NCI-H1417 treated with DMSO at 0.1 percent for 48 hours (cell line): Measurements from ENCODE around the gene ADAM12.

ENCODE experiments used
- DNase-seq: peaks from one replicate; lab custom pipeline; 2025; lab: John Stamatoyannopoulos, UW

ADAM12 gene

DNA sequence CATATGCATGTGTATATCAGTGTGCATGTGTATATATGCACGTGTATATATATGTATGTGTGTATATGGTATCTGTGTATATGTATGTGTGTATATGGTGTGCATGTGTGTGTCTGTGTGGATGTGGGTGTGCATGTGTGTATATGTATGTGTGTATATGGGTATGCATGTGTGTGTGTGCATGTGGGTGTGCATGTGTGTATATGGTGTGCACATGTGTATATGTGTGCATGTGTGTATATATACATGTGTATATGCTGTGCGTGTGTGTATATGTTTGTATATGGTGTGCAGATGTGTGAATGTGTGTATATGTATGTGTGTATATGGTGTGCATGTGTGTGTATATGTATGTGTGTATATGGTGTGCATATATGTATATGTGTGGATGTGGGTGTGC, 245.2 kb downstream of the ADAM12 start:
- no peak for DNase-seq

DNA sequence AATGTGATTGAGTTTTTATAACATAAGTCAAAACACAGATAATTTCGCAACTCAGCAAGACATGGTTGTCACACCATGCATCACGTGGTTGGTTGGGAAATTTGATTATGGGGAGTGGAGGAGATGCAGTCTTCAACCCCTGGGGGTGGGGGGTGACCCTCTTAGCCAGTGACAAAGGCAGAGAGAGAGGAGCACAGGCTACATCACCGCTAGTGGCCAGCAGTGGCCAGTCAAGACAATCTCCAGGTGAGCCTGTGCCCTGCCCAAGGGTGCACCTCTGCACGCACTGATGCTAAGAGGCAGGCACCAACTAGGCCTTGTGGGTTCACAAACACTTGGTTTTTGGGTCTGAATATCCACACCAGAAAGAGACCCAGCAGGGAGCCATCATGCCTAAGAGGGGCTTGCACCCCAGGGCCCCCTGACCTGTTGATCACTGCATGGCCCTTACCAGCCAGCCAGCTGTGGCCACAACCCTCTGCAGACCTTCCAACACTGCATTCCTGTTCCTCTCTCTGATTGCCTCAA, 247.5 kb downstream of the ADAM12 start:
- no peak for DNase-seq

DNA sequence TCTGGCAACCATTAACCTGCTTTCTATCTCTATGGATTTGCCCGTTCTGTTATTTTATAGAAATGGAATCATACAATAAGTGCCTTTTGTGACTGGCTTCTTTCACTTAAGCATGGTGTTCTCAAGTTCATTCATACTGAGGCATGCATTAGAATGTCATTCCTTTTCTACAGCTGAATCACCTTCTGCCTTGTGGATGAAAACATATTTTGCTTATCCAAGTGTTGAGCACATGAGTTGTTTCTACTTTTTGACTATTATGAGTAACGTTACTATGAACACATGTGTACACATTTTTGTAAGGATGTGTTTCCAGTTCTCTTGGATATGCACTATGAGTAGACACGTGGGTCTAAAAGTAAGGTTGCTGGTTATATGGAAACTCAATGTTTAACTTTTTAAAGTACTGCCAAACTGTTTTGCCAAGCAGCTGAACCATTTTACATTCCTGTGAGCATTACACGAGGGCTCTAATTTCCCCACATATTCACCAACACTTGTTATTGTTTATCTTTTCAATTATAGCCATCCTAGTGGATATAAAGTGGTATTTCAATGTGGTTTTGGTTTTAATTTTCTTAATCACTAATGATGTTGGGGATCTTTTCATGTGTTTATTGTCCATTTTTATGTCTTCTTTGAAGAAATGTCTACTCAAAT, 250.6 kb downstream of the ADAM12 start:
- no peak for DNase-seq

DNA sequence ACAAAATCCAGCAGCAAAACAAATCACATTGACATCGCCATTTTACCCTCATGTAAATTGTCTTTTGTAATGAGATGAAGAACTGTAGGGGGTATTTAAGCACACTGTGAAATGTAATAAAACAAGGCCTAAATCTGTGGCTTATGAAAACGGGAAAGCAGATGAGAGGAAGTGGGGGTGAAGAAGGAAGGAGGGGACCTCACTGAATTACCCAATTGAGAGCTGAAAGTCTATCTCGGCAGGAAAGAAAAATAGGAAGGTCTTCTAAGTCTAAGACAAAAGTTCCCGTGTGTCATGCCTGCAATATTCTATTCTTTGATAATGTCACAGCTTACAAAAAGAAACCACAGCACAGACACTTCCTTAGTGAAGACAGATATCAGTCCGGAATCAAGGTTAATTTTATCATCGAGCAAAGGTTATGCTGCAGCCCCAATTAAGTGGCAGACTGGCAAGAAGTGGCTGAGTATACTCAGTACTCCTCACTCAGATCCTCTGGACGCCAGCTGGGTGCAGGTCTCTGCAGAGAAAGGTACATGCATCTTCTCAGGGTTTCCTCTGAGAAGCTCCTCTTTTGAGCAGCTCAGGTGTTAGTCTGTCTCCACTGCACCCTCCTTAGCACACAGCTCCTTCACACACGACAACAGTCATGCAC, 252.2 kb downstream of the ADAM12 start:
- no peak for DNase-seq

DNA sequence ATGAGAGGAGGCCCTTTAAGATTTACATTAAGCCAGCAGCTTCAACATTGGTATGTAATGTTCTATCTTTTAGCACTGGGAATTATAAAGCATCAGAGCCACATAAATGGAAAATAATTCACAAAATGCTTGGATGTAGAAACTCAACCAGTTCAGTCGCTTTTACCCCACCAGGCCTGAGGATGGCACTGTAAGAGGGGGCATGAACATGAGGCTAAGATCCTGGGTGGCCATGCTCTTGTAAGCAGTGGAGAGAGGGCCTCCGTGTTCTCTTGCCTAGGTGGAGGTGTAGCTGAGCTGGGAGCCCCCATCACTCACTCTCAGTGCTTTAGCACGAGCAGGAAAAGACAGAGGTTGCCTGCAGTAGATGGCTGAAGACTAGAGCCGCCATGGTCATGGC, 253.1 kb downstream of the ADAM12 start:
- no peak for DNase-seq

DNA sequence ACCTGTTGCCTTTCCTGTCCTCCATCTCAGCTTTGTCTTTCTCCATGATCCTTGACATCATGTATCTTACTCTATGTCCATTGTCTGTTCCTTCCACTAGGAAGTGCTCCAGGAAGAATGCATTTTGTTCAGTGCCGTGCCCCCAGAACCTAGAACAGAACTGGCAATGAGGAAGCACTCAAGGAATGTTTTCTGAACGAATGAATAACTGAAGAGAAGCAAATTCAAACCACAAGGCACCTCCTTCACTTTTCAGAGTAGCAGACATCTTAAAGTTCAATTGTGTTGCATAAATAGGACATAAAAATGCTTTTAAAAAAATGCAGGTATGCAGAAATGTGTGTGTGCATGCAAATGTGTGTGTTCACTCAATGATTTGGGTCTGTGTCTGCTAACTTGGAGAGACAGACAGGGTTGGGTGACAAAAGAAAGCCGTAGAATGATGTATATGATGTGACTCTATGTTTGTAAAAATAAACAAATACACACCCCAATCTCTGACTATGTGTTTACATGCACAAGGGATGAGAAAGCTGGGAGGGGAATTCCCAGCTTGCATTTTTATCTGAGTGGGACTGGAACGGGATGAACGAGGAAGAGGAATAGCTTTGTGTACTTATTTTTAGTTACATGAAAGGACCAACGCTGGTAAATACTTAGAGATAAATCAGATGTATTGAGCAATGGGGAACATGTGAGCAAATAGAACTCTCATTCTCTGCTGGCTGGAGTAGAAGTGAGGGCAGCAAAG, 254.2 kb downstream of the ADAM12 start:
- no peak for DNase-seq

DNA sequence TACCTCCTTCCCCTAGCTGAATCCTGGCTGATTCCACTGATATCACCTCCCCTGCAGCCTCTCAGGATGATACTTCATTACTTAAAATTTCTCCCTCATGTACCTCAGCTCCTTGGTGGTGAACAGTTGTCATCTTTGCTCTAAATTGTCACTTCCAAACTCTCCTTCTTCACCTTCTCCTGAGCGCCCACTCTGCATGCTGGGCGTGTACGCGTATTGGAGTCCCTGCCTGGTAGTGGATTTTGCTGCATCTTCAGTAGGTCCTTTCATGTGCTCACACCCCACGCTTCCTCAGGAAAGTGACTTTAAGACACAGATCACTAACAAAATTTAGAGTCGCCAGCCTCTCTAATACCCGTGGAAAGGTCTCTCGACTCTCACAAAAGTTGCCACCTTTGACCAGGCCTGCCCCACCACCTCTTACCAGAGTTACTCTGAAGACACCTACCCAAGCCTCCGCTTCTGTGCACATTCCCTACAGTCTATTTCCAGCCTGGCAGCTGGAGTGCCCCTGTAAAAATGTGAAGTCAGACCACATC, 255.1 kb downstream of the ADAM12 start:
- DNase-seq: no peak

DNA sequence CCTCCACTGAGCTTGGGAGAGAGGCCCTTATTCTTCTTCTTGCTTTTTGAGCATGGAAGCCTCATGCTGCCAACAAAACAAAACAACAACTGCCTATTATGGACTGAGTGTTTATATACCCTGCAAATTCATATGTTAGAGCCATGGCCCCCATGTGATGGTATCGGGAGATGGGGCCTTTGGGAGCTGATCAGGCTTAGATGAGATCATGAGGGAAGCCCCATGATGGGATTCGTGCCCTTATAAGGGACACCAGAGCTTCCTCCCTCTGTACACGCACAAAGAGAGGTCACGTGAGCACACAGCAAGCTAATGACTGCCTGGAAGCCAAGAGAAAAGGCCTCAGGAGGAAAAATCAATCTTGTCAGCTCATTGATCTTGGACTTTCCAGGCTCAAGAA, 256.9 kb downstream of the ADAM12 start:
- DNase-seq: no peak

DNA sequence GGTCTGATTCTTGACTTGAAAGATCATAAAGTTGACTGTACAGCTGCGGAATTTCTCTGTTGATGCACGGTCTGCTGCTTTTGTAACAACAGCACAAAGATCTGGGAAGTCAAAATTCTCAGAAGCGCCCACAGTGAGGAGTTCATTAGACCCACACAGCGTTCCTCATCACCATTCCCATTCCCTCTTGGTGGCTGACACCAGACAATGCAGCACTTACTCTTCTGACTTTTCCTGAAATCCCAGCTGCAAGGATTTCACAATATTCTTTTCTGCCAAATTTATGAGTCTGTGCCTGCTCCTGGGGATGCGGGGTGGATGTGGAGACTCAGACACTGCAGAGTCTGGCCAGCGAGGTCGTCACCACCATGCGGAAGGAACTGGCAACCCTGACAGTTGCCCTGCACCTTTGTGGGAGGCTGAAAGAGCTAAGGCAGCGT, 258.0 kb downstream of the ADAM12 start:
- no peak for DNase-seq

DNA sequence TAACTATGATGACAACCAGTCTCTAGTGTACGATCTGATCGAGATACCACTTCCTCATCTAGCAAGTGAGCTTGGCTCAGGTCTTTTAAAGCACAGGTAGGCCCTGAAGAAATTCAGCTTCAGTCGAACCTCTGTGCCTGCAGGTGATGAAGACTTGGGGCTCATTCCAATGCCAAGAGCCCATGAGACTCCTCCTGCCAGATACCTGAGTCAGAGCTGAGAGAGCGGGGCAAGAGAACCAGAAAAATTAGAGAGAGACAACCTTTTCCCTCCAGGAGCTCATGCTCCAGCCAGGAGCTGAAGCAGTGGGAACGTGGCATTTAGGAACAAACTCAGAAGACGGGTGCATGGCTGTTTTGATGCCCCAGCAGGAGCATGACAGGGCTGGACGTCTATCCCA, 259.3 kb downstream of the ADAM12 start:
- no peak for DNase-seq

DNA sequence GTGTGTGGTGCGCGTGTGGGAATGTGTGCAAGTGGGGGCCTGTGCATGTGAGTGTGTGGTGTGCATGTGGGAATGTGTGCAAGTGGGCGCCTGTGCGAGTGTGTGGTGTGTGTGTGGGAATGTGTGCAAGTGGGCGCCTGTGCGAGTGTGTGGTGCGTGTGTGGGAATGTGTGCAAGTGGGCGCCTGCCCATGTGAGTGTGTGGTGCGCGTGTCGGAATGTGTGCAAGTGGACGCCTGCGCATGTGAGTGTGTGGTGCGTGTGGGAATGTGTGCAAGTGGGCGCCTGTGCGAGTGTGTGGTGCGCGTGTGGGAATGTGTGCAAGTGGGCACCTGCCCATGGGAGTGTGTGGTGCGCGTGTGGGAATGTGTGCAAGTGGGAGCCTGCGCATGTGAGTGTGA, 259.7 kb downstream of the ADAM12 start:
- no peak for DNase-seq

DNA sequence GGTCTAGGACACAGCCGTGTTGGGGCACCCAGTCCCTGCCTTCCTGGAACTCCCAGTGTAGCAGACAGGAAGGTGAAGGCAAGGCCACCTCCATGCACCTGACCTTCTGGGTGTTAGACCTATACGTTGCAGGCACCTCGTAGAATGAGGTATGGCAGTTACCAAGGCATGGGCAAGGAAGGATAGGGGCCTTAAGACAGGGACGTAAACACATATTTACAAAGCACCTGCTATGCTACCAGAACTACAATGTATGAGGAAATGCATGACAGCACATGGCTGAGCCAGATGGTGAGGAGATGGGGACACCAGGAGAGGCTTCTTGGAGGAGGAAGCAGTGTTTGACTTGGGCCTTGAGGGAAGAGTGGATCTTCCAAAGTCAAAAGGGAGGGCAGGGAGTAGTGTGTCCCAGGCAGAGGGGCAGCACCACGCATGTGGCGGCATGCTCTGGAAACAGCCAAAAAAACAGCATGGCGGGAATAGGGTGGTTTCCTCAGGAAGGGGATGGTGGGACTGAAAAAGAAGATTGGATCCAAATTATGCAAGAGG, 260.7 kb downstream of the ADAM12 start:
- no peak for DNase-seq

DNA sequence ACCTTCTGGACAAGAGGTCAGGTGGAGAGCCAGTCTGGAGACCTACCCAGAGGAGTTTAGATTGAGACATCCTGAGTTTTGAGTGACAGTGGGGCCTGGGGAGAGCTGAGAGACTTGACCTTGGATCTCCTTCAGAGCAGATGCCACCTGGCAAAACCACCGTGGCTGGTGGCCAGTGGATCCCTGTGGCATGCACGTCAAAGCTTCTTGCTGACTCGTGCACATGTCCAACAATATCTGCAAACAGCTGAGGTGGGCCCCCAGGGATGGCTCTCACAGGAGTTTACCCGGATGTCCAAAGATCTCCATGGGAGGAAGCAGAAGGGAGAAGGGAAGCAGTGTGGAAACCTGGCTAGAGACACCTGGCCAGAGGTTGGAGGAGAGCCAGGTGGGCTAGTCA, 261.4 kb downstream of the ADAM12 start:
- DNase-seq: no peak

DNA sequence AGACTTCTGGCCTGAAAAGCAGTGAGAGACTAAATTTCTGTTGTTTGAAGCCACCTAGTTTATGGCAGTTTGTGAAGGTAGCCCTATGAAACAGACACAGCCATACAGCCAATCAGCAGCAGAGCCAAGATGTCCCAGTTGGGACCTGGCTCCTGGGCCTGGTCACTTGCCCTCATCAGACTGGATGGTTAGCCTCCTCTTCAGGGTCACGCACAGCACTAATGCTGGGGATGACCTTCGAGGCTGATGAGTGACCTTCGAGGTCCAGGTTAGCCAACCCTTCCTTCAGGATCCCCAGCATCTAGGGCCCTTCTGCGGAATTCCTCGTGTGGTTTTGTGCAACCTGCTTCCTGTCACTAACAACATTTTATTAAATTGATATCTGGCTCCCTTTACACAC, 262.3 kb downstream of the ADAM12 start:
- no peak for DNase-seq

DNA sequence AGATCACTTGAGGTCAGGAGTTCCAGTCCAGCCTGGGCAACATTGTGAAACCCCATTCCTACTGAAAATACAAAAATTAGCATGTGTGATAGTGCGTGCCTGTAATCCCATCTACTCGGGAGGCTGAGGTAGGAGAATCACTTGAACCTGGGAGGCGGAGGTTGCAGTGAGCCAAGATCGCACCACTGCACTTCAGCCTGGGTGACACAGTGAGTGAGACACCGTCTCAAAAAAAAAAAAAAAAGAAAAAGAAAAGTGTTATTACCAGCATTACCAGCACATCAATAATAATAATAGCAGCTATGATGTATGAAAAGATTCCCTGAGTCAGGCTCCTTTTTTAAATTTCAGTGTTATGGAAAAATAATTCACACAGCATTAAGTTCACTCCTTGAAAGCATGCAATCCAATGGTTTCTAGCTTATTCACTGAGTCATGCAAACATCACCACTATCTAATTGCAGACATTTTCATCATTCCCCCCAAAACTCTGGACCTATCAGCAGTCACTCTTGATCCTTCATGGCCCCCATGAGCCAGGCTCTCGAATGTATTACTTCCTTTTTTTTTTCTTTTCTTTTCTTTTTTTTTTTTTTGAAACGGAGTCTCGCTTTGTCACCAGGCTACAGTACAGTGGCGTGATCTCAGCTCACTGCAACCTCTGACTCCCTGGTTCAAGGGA, 263.5 kb downstream of the ADAM12 start:
- no peak for DNase-seq

DNA sequence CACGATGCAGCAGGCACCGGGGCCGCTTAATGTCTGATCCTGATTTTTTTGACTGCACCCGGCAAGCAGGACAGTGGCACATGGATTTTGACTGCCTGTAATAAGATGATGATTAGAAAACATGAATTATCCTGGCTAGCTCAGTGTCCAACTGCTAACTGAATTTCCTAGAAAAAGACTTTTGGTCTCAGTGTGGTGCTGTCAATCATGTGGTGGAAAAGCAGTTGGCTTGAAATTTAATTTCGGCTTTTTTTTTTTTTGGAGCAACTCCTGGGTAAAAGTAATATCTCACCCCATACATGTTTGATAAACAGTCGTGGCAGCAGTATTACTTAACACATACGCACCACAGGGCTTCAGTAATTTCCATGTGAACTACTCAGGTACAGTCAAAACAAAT, 264.2 kb downstream of the ADAM12 start:
- no peak for DNase-seq

DNA sequence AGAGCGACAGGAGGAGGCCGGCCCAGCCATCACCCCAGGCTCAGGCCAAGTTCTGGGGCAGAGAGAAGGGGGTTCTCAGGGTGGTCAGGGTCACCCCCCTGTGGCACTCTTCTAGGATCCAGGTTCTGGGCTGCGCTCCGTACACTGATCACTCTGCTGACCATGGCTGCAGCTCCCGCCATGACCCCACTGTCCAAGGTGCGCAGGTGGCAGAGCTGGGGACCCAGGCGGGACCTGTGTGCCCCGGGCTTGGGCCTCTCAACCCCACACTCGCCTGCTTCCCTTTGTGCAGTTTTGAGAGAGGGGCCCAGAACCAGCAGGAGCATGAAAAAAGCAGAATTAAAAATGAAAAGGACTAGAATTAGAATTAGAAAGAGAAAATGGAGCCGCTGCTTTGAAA, 264.8 kb downstream of the ADAM12 start:
- no peak for DNase-seq

DNA sequence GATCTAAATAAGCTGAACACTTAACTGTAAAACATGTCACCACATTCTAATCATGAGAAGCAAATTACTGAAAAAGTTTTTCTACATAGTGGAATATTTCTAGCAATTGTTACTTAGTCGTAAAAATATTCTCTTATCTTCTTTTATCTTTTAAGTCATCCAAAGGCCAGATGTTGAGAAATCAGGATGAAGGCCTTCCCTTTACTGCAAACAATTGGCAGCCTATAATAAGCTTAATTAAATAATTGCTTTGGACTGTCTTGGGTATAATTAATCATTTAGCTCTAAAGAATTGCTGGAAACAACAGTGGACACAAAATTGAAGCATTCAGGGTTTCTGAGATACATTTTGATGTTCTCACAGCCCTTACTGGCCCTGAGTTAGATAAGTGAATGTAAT, 265.4 kb downstream of the ADAM12 start:
- no peak for DNase-seq

DNA sequence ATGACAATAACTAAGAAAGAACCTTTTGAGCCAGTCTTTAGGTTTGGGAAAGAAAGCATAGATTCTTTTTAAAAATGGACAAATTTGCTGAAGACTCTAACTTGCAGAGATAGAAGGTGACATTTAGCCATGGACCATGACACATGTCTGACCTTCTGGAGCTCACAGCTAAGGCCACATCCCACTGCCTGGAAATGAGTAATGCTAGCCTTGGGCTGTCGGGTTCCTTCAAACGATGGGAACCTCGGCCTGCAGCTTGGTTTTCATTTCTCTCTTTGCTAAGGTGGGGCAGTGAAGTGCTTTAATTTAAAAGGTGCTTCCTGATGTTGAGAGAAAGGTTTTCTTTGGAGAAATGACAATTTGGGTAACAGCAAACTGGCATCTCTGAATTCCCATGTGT, 268.7 kb downstream of the ADAM12 start:
- DNase-seq: no peak

DNA sequence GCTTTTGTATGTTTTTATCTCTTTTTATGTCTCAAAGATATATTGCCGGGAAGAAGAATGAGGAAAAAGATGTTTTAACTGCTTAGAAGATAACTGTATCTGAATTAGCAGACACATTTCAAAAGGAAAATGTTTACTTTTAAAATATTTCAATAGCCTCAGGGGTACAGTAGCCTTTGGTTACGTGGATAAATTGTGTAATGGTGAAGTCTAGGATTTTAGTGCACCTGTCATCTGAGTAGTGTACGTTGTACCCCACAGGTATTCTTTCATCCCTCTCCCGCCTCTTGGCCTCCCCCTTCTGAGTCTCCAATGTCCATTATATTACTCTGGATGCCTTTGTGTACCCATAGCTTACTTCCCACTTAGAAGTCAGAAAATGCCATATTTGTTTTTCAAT, 269.8 kb downstream of the ADAM12 start:
- no peak for DNase-seq

DNA sequence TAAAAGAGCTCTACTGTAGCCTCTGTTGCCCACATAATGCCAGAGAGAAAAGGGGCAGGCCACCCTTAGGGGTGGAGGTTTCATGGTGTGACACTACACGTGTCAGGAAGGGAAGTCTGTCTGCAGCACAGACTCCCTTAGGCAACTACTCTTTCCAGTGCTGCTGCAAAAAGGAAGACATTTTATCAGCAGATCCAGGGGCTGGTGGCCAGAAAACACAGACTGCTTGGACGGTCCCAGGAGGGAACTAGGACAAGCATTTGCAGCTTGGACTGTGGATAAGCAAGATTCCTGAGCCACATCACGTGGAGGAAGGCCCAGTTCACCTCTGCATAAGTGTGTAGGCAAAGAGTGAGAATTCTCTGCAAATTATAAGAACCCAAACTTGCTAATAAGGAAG, 271.1 kb downstream of the ADAM12 start:
- no peak for DNase-seq

DNA sequence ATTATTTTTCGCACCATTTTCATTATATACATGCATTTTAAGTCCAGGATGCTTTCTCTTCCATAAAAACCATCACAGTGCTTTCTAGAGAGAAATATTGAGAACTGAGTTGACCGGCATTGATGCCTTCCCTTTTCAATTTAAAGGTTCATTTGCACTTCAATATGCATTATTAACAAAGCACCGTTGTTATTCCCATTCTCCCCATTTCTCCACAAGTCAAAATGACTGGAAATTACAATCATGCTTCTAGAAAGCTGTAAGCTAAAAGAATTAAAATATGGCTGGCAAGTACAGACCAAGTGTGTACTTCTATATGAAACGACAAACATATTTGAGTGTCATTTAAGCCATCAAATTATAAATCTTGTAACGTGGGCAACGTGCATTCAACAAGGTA, 272.4 kb downstream of the ADAM12 start:
- DNase-seq: no peak
